Thyroid gland (tissue), 4 donors: ENCODE results near the gene SH3RF3. TPM values are rescaled to one million over a fixed set of nuclear protein-coding genes. Genes with fewer than 3 reads are reported as not detected.

Source experiments
- DNase-seq, 2 donors: peaks; one replicate each; pipeline ENCODE4 v3.0.0-alpha.2; 2019
- H3K27ac ChIP-seq, 3 donors: fragments of 200-600 bp; sonication (generic); 1 replicate in 2 of 3; 2 replicates in 1 of 3; pipeline ENCODE4 v1.5.1; 2016 to 2019; ENCODE audit warnings: mild to moderate bottlenecking in 1 of 3, moderate library complexity in 1 of 3
- H3K27me3 ChIP-seq: fragments of 200-600 bp; sonication (generic); one replicate; pipeline ENCODE4 v1.5.1; 2019
- H3K36me3 ChIP-seq, 2 donors: fragments of 200-600 bp; sonication (generic); one replicate each; pipeline ENCODE4 v1.5.1; 2016 to 2019
- H3K4me1 ChIP-seq, 2 donors: fragments of 200-600 bp; sonication (generic); one replicate each; pipeline ENCODE4 v1.5.1; 2017 to 2019
- H3K4me3 ChIP-seq, 3 donors: fragments of 200-600 bp; sonication (generic); replicated peaks in 1 of 3; 1 replicate in 2 of 3; 2 replicates in 1 of 3; pipeline ENCODE4 v1.5.1; 2016; ENCODE audit warnings: mild to moderate bottlenecking in 1 of 3
- H3K9me3 ChIP-seq: fragments of 200-600 bp; sonication (generic); one replicate; pipeline ENCODE4 v1.5.1; 2017
- CTCF ChIP-seq, 6 experiments: fragments of 200-600 bp in 3 of 6; fragments of 450-650 bp in 3 of 6; sonication (generic) in 3 of 6; IDR thresholded peaks; one replicate each; pipeline ENCODE4 v1.5.1; 2016 to 2019; ENCODE audit warnings: antibody characterized with exemption in 6 of 6, mild to moderate bottlenecking in 2 of 6, inconsistent platforms in 1 of 6, moderate library complexity in 1 of 6
- POLR2A ChIP-seq, 2 donors: fragments of 450-650 bp; IDR thresholded peaks; one replicate each; pipeline ENCODE4 v1.6.1; 2017; ENCODE audit warnings: antibody characterized with exemption in 2 of 2, mild to moderate bottlenecking in 2 of 2, moderate library complexity in 1 of 2
- WGBS, 2 donors: methylation state at CpG; one replicate each; pipeline ENCODE4 v1.1.5; 2017; 5-methylcytosine and 5-hydroxymethylcytosine counted together
- intact Hi-C: fragments of 100-400 bp; cut with DNase I; formaldehyde crosslinking; loops from one replicate; pipeline ENCODE4 v1.15.1; 2023
- total RNA-seq, 4 donors: library from RNA; depleted of rRNA; stranded (reverse); fragments of >200 nt; gene quantifications; one replicate each; pipeline ENCODE4 v1.2.3, GENCODE V29; 2016

SH3RF3 gene
- total RNA-seq, 4 donors from 2014 or later = 2.1 to 7.4 (median 2.8) TPM

DNA sequence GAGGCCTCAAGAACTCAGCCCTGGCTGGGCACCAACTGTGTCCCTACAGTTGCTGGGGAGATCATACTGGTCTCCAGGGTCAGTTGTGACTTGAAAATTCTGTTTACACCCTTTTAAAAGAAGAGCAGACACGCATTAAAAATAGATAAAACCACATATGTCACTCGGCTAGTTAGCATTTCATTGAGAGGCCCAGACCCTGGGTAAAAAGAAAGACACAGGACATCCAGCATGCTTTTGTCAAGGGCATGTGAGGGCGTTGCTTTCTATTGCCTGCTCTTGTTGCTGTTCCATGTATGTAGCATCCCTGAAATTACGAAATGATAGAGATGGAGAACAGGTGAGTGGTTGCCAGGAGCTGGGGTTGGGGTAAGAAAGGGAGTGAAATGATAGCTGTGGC is 390.5 kb downstream of the SH3RF3 start:
- no peaks in the 10 kb centered on the region for H3K4me1 ChIP-seq
- DNase-seq = no peak
- H3K36me3 ChIP-seq = no peaks in the 10 kb centered on the region
- 90 to 91% methylated on average over 4 of the region's 4 CpGs for WGBS, 2 donors
- TF ChIP-seq POLR2A (IDR thresholded peaks at IDR 0.05) (no peak), CTCF (IDR thresholded peaks at IDR 0.05) (no peak)
- H3K27ac ChIP-seq = no peak overlapping the region
- no peaks in the 10 kb centered on the region for H3K27me3 ChIP-seq
- H3K4me3 ChIP-seq = no peak overlapping the region
- H3K9me3 ChIP-seq = no peaks in the 10 kb centered on the region
- intact Hi-C loops = no loop called here

DNA sequence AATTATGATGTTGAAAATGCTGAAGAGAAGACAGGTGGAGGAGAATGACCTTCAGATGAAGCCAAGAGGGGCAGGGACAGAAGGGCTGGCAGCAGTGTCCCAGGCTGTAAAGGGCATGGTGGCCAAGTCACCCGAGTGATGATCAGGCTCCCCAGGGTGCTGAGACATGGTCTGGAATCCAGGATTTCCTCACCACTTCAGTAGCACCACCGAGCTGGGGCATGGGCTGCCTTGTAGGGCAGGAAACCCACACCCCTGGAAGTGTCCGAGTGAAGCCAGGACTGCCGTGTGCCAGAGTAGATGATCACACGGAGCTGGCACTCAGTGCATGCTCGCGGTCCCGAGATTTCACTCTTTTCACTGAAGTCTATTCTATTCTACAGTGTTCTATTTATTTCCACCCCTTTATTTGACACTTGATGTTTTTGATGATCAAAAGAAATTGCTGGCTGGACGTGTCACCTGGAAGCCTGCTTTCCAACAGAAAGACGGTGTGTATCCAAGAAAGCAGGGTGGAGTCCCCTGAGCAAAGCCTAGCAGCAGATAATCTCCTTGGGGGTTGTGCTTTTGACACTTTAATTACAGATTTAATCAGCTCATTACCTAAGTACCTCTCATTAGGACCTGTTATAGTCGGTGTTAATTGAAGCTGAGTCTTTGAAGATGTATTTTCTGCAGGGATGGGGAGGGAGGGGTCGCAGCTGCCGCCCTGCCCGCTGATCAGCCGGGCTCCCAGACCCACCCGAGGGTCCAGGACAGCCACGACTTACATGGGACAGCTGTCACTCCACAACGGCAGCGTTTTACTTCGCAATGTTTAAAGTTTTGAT is 392.4 kb downstream of the SH3RF3 start:
- WGBS, 2 donors = 78 to 86% methylated on average over 20 of the region's 20 CpGs
- no peaks in the 10 kb centered on the region for H3K36me3 ChIP-seq
- no peaks in the 10 kb centered on the region for H3K27me3 ChIP-seq
- no peak overlapping the region for H3K27ac ChIP-seq
- no peak for DNase-seq
- intact Hi-C loops = no loop called here
- H3K4me1 ChIP-seq = no peaks in the 10 kb centered on the region
- H3K4me3 ChIP-seq = no peak overlapping the region
- TF ChIP-seq POLR2A (IDR thresholded peaks at IDR 0.05) = no peak
- TF ChIP-seq CTCF (IDR thresholded peaks at IDR 0.05) = no peak
- H3K9me3 ChIP-seq = no peaks in the 10 kb centered on the region

DNA sequence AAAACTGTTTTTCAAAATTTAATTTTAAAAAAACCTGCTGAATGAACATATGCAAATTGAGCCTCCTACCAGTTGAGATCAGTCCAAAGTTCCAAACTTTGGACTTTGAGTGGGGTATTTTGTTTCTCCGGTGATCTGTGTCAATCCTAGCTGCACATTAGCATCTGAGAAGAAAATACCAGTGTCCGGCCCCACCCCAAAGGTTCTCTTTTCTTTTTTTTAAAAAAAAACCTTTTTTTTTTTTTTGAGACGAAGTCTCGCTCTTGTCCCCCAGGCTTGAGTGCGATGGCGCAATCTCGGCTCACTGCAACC is 393.0 kb downstream of the SH3RF3 start:
- H3K36me3 ChIP-seq = no peaks in the 10 kb centered on the region
- WGBS, 2 donors = 89 to 95% methylated on average over 7 of the region's 7 CpGs
- DNase-seq = no peak
- no peaks in the 10 kb centered on the region for H3K4me1 ChIP-seq
- no peaks in the 10 kb centered on the region for H3K9me3 ChIP-seq
- H3K27me3 ChIP-seq = no peaks in the 10 kb centered on the region
- no peak overlapping the region for H3K27ac ChIP-seq
- H3K4me3 ChIP-seq = no peak overlapping the region
- no peak for TF ChIP-seq POLR2A (IDR thresholded peaks at IDR 0.05)
- TF ChIP-seq CTCF (IDR thresholded peaks at IDR 0.05) = no peak
- intact Hi-C loops = no loop called here

DNA sequence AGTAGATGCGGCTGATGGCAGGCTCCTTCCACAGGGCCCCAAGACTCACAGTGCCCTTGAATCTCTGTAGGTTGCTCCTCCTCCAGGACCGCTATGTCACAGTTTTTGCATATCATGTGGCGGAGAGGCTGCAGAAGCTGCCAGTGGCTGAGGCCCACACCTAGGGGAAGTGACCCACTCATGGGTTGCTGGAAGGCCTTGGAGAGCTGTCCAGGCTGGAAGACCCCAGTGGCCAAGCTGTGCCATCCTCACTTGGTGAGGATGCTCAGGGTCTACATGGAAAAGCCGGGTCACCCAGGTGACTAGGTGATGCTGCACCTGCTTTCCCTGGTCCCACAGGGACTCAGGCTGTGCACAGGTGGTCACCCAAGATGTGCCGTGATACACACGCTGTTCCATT is 394.1 kb downstream of the SH3RF3 start:
- no peak overlapping the region for H3K27ac ChIP-seq
- H3K4me3 ChIP-seq = no peak overlapping the region
- no peaks in the 10 kb centered on the region for H3K27me3 ChIP-seq
- intact Hi-C loops = no loop called here
- 83% methylated on average over 5 of the region's 6 CpGs; no CpG with 5 or more reads in 1 of the 2 donors for WGBS, 2 donors
- H3K4me1 ChIP-seq = no peaks in the 10 kb centered on the region
- no peaks in the 10 kb centered on the region for H3K9me3 ChIP-seq
- H3K36me3 ChIP-seq = no peaks in the 10 kb centered on the region
- no peak for DNase-seq
- no peak for TF ChIP-seq CTCF (IDR thresholded peaks at IDR 0.05)
- TF ChIP-seq POLR2A (IDR thresholded peaks at IDR 0.05) = no peak

DNA sequence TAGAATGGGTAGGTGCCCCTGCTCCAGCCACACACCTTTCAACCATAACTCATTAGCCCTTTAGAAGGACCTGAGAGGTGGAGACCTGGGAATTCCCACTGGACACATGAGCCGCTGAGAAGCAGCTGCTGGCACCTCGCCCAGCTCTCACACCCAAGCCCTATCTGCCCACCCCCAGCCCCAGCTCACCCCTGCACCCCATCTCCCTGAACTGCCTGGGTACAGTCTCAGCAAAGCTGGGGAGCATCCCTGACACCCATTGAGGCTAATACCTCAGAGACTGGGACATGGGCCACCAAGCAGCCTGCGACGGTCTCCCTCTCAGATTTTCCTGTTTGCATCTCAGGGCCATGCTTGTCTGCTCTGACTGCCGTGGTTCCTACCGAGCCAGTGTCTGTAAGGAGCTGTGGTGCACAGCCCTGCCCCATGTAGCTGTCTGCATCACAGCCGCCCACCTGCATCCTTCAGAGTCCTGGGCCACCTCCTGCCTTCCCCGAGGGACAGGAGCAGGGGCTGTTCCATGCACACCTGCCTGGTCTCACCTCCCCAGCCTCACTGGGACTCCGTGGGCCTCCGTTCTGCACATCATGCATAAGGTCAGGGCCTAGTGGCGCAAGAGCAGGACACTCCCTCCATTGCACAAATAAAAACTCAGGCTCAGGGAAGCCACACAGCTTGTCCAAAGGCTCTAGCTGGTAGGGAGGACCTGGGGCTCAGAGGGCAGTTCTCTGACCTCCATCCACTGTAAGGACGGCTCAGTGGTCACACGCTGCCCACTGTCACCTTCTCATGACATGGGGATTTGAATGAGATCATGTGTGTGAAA is 394.7 kb downstream of the SH3RF3 start:
- intact Hi-C loops = no loop called here
- no peak for TF ChIP-seq POLR2A (IDR thresholded peaks at IDR 0.05)
- TF ChIP-seq CTCF (IDR thresholded peaks at IDR 0.05) = no peak
- Histone ChIP-seq H3K4me3 (no peak overlapping the region), H3K27me3 (no peaks in the 10 kb centered on the region), H3K36me3 (no peaks in the 10 kb centered on the region), H3K4me1 (no peaks in the 10 kb centered on the region), H3K27ac (no peak overlapping the region), H3K9me3 (no peaks in the 10 kb centered on the region)
- no peak for DNase-seq
- 82 to 86% methylated on average over 10 to 11 of the region's 13 CpGs for WGBS, 2 donors
